Type B pancreatic cell (in vitro differentiated cells): ENCODE data around the gene SDK1. TPM values are rescaled to one million over a fixed set of nuclear protein-coding genes. Genes with fewer than 3 reads are reported as not detected.
"Not testable (repeated sequence)": the region's sequence is repeated elsewhere in the genome, so short reads cannot be mapped to it uniquely, and the experiment has no call there.

Experiments
- DNase-seq: peaks from one replicate; pipeline ENCODE4 v3.0.0; 2021; ENCODE audit warnings: mixed read lengths; ENCODE audit not compliant: unreplicated experiment; ENCODE audit errors: extremely low spot score
- H3K27ac Mint-ChIP-seq: 2 replicates; pipeline ENCODE4 v1.8.0; 2021; ENCODE audit warnings: mild to moderate bottlenecking, mixed read lengths
- H3K27me3 Mint-ChIP-seq: 2 replicates; pipeline ENCODE4 v1.8.0; 2021; ENCODE audit warnings: mixed read lengths
- H3K36me3 Mint-ChIP-seq: 2 replicates; pipeline ENCODE4 v1.8.0; 2021; ENCODE audit warnings: mixed read lengths
- H3K4me1 Mint-ChIP-seq: one replicate; pipeline ENCODE4 v1.8.0; 2021; ENCODE audit warnings: mixed read lengths; ENCODE audit not compliant: unreplicated experiment
- H3K4me3 Mint-ChIP-seq: 2 replicates; pipeline ENCODE4 v1.8.0; 2021; ENCODE audit warnings: mild to moderate bottlenecking, mixed read lengths
- H3K9me3 Mint-ChIP-seq: 2 replicates; pipeline ENCODE4 v1.8.0; 2021; ENCODE audit warnings: mixed read lengths
- CTCF ChIP-seq: fragments of 200-600 bp; sonication (generic); conservative IDR thresholded peaks from 2 replicates; pipeline ENCODE4 v1.5.0; 2021; ENCODE audit warnings: antibody characterized with exemption, mild to moderate bottlenecking
- total RNA-seq: library from RNA; stranded (reverse); gene quantifications from 2 replicates; pipeline ENCODE4 v1.2.1, GENCODE V29; 2021; ENCODE audit warnings: low replicate concordance

Gene SDK1
- total RNA-seq, 1 donor from 2014 or later = 26.1 TPM

GRCh38 chr7:3937605-3938004 is 636.6 kb downstream of the SDK1 start:
- no peak overlapping the region for H3K27ac Mint-ChIP-seq
- no peak overlapping the region for H3K4me3 Mint-ChIP-seq
- TF ChIP-seq CTCF = no peak
- peaks cover 20% of the 10 kb centered on the region for H3K36me3 Mint-ChIP-seq
- peaks cover 10% of the 10 kb centered on the region for H3K9me3 Mint-ChIP-seq
- no peaks in the 10 kb centered on the region for H3K27me3 Mint-ChIP-seq
- no peak for DNase-seq
- peaks cover 9% of the 10 kb centered on the region for H3K4me1 Mint-ChIP-seq

- peaks cover 11% of the 10 kb centered on the region for H3K4me1 Mint-ChIP-seq
- H3K36me3 Mint-ChIP-seq, H3K27me3 Mint-ChIP-seq, H3K4me3 Mint-ChIP-seq, DNase-seq, H3K27ac Mint-ChIP-seq, H3K9me3 Mint-ChIP-seq: not testable (repeated sequence)
These were observed 640.7 kb downstream of the SDK1 start for GRCh38 chr7:3941706-3942105.

DNA sequence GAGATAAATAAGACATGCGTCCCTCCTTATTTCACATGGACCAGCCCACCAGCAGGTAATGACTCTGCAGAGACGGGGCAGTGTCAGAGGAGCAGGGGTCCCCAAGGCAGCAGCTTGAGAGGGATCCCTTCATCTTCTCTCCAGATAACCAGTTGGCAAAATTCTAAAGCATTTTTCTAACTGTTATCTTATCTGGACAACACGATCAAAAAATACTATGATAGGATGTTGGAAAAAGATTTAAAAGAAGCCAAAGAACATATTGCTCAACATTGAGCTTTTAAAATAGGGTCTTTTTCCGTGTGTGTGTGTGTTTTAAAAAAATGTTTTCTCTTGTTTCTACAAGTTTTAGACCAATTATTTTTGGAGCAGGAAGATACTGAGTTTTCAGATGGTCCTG is 641.2 kb downstream of the SDK1 start:
- Mint-ChIP-seq H3K36me3 (peaks cover 6% of the 10 kb centered on the region), H3K4me3 (no peak overlapping the region), H3K9me3 (no peaks in the 10 kb centered on the region), H3K4me1 (peaks cover 15% of the 10 kb centered on the region), H3K27me3 (no peaks in the 10 kb centered on the region), H3K27ac (no peak overlapping the region)
- no peak for TF ChIP-seq CTCF
- no peak for DNase-seq

DNA sequence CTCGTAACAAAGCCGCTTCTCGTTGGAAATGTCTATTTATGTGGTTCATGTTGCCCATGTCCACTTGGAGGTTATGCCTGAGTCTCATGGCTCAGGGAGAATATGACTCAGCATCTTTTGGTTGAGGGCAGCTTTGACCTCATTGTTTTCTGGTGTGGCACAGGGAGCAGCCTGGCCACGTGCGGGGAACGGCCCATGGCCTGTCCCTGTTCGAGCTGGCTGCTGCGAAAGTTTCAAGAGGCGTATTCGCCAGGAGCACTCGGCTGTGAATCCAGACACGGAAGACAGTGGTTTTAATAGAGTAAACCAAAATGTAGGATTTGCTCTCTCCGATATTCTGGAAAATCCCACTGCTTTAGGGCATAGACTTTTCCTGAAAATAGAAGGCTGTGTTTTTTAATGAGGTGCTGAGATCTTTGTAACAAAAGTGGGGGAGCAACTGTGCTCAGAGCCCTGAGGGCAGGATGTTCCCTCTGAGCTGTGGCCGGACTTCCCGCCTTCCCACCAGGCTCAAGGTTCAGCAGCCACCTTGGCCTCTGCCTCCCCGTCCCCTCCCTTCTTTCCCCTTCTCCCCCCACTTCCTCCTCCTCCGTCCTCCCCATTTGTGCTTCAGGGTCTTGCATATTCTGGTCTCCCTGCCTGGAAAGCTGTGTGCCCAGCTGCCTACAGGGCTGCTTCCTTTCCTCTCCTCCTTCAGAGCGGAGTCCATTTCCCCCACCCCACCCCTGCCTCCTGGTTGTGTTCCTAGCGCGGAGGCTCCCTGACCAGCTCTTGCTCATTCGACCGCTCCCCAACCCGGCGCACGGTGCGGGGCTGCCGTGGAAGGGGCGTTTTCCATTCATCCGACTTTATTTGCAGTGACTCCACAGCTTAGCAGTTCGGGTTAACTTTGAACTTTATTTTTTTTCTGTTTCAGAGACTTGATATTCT is 642.0 kb downstream of the SDK1 start:
- peaks cover 15% of the 10 kb centered on the region for H3K4me1 Mint-ChIP-seq
- H3K27me3 Mint-ChIP-seq = no peaks in the 10 kb centered on the region
- H3K9me3 Mint-ChIP-seq = no peaks in the 10 kb centered on the region
- no peak for TF ChIP-seq CTCF
- H3K36me3 Mint-ChIP-seq = peaks cover 6% of the 10 kb centered on the region
- no peak overlapping the region for H3K4me3 Mint-ChIP-seq
- no peak for DNase-seq
- H3K27ac Mint-ChIP-seq = no peak overlapping the region

DNA sequence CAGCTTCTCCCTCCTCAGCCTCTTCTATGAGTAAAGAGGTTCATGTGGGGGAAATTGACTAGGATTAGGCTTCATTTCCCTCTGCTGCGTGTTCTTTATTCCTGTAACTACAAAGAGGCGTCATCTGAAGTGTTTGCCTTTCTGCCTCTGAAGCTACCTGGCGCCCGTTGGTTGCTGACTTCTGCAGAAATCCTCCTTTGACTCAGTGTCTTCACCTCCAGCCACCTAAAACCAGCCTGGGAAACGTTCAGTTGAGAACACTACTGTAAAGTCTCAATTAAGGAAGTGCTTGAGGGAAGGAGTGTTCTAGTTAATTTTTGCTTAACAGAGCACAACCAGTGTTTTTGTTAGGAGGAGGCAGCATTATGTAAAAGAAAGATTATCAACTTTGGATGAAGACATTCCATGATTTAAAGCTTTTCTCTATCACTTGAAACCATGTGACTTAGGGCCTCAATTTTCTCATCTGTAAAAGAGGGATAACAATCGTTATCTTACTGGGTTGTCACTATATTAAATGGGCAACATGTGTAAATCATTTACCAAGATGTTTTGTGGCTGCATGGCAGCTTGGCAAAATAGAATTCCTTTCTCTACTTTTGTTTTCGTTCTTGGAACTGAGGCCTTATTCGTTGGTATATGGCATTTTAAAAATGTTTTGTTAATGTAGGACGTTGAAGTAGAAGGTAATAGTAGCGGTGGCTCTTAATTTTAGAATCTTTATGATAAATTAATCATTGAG is 642.9 kb downstream of the SDK1 start:
- Mint-ChIP-seq H3K27ac (no peak overlapping the region), H3K36me3 (peaks cover 2% of the 10 kb centered on the region), H3K4me3 (no peak overlapping the region), H3K9me3 (no peaks in the 10 kb centered on the region), H3K4me1 (peaks cover 19% of the 10 kb centered on the region), H3K27me3 (no peaks in the 10 kb centered on the region)
- no peak for TF ChIP-seq CTCF
- DNase-seq = no peak

- no peak overlapping the region for H3K4me3 Mint-ChIP-seq
- no peak overlapping the region for H3K27ac Mint-ChIP-seq
These were observed 648.2 kb downstream of the SDK1 start for GRCh38 chr7:3949242-3949640.

More at GRCh38 chr7:3949242-3949640, 648.2 kb downstream of the SDK1 start:
- Mint-ChIP-seq H3K4me1 (peaks cover 13% of the 10 kb centered on the region), H3K27me3 (no peaks in the 10 kb centered on the region), H3K36me3 (peaks cover 9% of the 10 kb centered on the region), H3K9me3 (no peaks in the 10 kb centered on the region)
- DNase-seq = no peak
- no peak for TF ChIP-seq CTCF
